HFFc6 (cell line): ENCODE results near the gene ARAP1. TPM values are rescaled to one million over a fixed set of nuclear protein-coding genes. Genes with fewer than 3 reads are reported as not detected.

ENCODE experiments used
- DNase-seq: peaks from one replicate; pipeline ENCODE4 v3.0.0-alpha.2; 2018
- H3K27ac Mint-ChIP-seq: 2 replicates; pipeline ENCODE4 v1.8.0; 2020; ENCODE audit warnings: mild to moderate bottlenecking, mixed read lengths
- H3K27me3 Mint-ChIP-seq: 2 replicates; pipeline ENCODE4 v1.8.0; 2021; ENCODE audit warnings: mild to moderate bottlenecking, moderate library complexity, mixed read lengths; ENCODE audit not compliant: insufficient read depth
- H3K36me3 Mint-ChIP-seq: 2 replicates; pipeline ENCODE4 v1.8.0; 2021; ENCODE audit warnings: low read depth, mixed read lengths
- H3K4me1 Mint-ChIP-seq: 2 replicates; pipeline ENCODE4 v1.8.0; 2020; ENCODE audit warnings: low read depth, mixed read lengths
- H3K4me3 Mint-ChIP-seq: 2 replicates; pipeline ENCODE4 v1.8.0; 2020; ENCODE audit warnings: mild to moderate bottlenecking, moderate library complexity, mixed read lengths
- H3K9me3 Mint-ChIP-seq: 2 replicates; pipeline ENCODE4 v1.8.0; 2020; ENCODE audit warnings: mild to moderate bottlenecking, mixed read lengths
- total RNA-seq, 6 experiments: library from RNA; stranded (reverse); fragmentation: NEBNext Ultra II Directional; extraction: Animal tissue kit (Norgen Biotek cat#: 25700); gene quantifications; 2 replicates in 1 of 6; 3 replicates in 5 of 6; pipeline ENCODE4 v1.2.3, GENCODE V29; 2021
- TF ChIP-seq, protein P1 (sequence below): fragments of 200-600 bp; sonication (generic); IDR thresholded peaks from 2 replicates; pipeline ENCODE4 v1.5.0; 2021; ENCODE audit warnings: antibody characterized with exemption, mild to moderate bottlenecking

The ARAP1 gene
- total RNA-seq, 6 experiments from 2014 or later, result 42.5 to 49.0 (median 46.8) TPM

DNA sequence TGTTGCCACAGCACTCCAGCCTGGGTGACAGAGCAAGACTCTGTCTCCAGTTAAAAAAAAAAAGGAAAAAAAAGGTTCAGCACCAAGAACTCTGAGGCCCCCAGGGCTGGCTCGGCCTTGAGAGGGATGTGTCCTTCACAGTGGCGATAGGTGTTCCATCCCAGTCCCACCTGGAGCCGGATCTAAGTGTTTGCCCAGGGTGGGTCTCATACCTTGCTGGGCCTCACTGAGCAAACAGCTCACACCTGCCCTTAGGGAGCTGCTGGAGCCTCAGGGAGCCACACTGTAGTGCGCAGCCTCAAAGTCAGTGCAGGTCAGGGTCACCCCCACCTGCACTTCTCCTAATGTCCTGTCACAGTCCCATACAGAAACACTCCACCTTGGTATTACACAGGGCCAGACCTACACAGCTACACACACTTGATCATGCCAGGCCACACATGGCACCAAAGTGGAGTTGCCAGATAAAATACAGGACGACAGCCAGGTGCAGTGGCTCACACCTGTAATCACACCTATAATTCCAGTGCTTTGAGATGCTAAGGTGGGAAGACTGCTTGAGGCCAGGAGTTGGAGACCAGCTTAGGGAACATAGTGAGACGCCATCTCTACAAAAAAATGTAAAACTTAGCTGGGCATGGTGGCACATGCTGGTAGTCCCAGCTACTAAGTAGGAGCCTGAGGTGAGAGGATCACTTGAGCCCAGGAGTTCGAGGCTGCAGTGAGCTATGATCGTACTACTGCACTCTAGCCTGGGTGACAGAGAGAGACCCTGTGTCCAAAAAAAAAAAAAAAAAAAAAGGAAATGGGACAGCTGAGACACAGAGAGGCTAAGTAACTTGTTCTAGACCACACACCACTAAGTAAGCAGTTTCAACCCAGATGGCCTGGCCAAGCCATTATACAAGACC is 34.4 kb upstream of the ARAP1 start:
- no peak for DNase-seq
- Mint-ChIP-seq H3K36me3 (no peaks in the 10 kb centered on the region), H3K4me3 (no peak overlapping the region)

DNA sequence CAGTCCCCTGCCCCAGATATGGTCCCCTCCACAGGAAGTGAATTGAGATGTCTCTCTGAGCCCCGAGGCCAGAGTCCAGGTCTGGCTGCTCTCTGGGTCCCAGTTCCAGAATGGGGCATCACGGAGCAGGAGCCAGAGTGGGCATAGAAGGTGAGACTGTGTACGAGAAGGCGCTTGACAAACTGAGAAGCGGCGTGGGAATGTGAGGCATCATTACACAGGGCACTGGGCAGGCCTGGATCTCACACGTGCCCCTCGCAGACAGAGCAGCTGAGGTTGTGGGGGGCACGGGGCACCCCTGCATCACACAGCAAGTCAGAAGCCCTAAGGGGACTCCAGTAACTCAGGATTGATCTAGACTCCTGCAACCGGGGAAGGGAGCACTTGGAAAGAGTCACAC is 32.5 kb upstream of the ARAP1 start:
- DNase-seq, result no peak
- H3K27me3 Mint-ChIP-seq, result peaks cover 6% of the 10 kb centered on the region
- no peaks in the 10 kb centered on the region for H3K36me3 Mint-ChIP-seq
- no peaks in the 10 kb centered on the region for H3K9me3 Mint-ChIP-seq
- peaks cover 9% of the 10 kb centered on the region for H3K4me1 Mint-ChIP-seq
- TF ChIP-seq, protein P1, sequence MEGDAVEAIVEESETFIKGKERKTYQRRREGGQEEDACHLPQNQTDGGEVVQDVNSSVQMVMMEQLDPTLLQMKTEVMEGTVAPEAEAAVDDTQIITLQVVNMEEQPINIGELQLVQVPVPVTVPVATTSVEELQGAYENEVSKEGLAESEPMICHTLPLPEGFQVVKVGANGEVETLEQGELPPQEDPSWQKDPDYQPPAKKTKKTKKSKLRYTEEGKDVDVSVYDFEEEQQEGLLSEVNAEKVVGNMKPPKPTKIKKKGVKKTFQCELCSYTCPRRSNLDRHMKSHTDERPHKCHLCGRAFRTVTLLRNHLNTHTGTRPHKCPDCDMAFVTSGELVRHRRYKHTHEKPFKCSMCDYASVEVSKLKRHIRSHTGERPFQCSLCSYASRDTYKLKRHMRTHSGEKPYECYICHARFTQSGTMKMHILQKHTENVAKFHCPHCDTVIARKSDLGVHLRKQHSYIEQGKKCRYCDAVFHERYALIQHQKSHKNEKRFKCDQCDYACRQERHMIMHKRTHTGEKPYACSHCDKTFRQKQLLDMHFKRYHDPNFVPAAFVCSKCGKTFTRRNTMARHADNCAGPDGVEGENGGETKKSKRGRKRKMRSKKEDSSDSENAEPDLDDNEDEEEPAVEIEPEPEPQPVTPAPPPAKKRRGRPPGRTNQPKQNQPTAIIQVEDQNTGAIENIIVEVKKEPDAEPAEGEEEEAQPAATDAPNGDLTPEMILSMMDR, result no peak
- H3K4me3 Mint-ChIP-seq, result no peak overlapping the region
- H3K27ac Mint-ChIP-seq, result no peak overlapping the region

More for the DNA sequence above, 34.4 kb upstream of the ARAP1 start:
- H3K27ac Mint-ChIP-seq, result no peak overlapping the region
- peaks cover 6% of the 10 kb centered on the region for H3K27me3 Mint-ChIP-seq
- TF ChIP-seq, protein P1, result no peak
- no peaks in the 10 kb centered on the region for H3K9me3 Mint-ChIP-seq
- H3K4me1 Mint-ChIP-seq, result peaks cover 24% of the 10 kb centered on the region

DNA sequence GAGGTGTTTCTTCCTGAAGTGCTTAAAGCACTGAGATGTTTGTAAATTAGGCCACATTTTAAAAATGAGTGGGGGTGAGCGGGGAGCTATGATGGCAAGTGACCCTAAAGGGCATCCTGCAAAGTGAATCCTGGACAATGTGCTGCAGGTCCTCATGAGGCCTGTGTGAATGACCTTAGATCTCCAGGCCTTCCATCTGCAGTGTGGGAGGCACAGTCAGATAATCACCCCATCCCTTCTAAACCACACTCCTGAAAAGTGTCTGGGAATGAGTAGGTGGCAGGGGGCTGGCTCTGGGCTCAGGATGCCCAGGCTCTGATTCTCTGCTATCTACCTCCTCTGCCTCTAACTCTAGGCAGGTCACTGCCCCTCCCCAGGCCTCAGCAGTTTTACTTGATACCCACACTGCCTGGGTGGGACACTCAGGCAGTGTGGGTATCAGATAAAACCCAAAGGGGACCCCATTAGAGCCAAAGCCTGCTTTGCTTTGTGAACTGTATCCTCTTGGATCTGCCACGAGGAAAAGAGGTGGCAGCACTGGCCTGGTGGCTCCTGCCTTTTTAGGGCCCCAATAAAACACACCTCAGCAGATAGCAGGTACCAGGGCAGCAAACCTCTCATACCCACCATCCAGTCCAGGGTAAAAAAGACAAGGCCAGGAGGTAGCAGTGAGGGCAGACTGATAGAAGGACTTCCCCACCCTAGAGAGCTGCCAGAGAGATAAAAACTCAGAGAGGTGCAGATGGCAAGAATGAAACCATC is 31.1 kb upstream of the ARAP1 start:
- H3K27ac Mint-ChIP-seq, result no peak overlapping the region
- H3K9me3 Mint-ChIP-seq, result no peaks in the 10 kb centered on the region
- TF ChIP-seq, protein P1, result no peak
- H3K36me3 Mint-ChIP-seq, result no peaks in the 10 kb centered on the region
- peaks cover 6% of the 10 kb centered on the region for H3K27me3 Mint-ChIP-seq
- no peak overlapping the region for H3K4me3 Mint-ChIP-seq
- no peaks in the 10 kb centered on the region for H3K4me1 Mint-ChIP-seq
- DNase-seq, result no peak

DNA sequence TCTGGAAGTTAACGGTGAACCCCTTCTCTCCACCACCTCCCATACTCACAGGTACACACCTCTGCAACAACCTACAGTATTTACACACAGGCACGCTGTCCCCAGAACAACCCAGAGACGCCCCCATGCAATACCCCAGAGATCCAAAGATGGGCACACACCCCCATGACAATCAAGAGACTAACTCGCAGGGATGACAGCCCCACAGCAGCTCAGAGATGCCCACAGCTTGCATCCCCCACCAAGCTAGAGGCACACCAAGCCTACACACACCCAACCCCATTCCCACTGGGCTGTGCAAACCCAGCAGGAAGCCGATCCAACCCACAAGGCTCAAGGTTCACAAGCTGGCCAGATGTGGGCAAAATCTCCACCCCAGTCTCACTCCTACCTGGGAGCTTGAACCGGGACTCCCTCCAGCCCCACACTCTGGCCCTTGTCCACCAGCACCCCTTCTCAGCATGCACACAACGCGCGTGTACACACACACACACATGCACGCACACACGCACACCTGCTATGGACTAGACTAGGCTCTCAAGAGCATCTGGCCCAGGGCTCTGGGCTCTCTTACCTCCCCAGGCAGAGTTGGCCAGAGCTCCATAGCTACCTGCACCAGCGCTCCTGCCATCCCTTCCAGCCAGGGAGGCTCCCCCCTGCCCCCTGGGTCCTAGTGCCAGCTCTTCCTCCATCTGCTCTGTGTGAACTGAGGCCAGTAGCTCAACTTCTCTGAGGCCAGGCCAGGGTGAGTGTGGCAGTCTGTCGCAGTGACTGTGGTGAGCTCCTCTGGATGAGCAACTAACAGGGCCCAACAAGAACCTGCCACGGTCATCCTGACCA is 30.1 kb upstream of the ARAP1 start:
- Mint-ChIP-seq H3K9me3 (no peaks in the 10 kb centered on the region), H3K4me3 (peak overlapping the region; percentile 53), H3K4me1 (no peaks in the 10 kb centered on the region), H3K27ac (no peak overlapping the region), H3K36me3 (no peaks in the 10 kb centered on the region), H3K27me3 (peaks cover 5% of the 10 kb centered on the region)
- DNase-seq, result no peak
- TF ChIP-seq, protein P1, result no peak
